Right lobe of liver (tissue), 4 donors: ENCODE results near the gene ABCA8.

Experiments
- CTCF ChIP-seq, 4 donors: fragments of 200-600 bp in 3 of 4; fragments of 450-650 bp in 1 of 4; IDR thresholded peaks; one replicate each; pipeline versions ENCODE4 v1.5.1 to v1.8.0; 2016 to 2022; ENCODE audit warnings: antibody characterized with exemption in 4 of 4, mild to moderate bottlenecking in 2 of 4
- POLR2A ChIP-seq: fragments of 450-650 bp; IDR thresholded peaks from one replicate; pipeline ENCODE4 v1.6.1; 2017; ENCODE audit warnings: antibody characterized with exemption, mild to moderate bottlenecking
- donor health status: DM: no; HTN: no; CAD: no.
- donor health status: DM: no; HTN: no; CAD: no.
- donor health status: DM: no; HTN: yes; CAD: no.

- TF ChIP-seq CTCF (IDR thresholded peaks at IDR 0.05) (no peak), POLR2A (no peak)
Measured at GRCh38 chr17:68969101-68969500, 13.9 kb upstream of the ABCA8 start.
